ENCODE data around the gene RNF41. TPM values are rescaled to one million over a fixed set of nuclear protein-coding genes. Genes with fewer than 3 reads are reported as not detected.

Gene RNF41
- total RNA-seq, 1 donor, result 75.0 TPM

- no peak overlapping the region for H3K4me3 ChIP-seq (ENCODE audit: low read depth, low read length)
- DNase-seq (ENCODE audit: low read depth), result no peak
- TF ChIP-seq, protein P1, sequence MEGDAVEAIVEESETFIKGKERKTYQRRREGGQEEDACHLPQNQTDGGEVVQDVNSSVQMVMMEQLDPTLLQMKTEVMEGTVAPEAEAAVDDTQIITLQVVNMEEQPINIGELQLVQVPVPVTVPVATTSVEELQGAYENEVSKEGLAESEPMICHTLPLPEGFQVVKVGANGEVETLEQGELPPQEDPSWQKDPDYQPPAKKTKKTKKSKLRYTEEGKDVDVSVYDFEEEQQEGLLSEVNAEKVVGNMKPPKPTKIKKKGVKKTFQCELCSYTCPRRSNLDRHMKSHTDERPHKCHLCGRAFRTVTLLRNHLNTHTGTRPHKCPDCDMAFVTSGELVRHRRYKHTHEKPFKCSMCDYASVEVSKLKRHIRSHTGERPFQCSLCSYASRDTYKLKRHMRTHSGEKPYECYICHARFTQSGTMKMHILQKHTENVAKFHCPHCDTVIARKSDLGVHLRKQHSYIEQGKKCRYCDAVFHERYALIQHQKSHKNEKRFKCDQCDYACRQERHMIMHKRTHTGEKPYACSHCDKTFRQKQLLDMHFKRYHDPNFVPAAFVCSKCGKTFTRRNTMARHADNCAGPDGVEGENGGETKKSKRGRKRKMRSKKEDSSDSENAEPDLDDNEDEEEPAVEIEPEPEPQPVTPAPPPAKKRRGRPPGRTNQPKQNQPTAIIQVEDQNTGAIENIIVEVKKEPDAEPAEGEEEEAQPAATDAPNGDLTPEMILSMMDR (IDR thresholded peaks at IDR 0.05; ENCODE audit: insufficient read depth, low read length), result no peak
Measured at GRCh38 chr12:56234746-56235436, 13.2 kb upstream of the RNF41 start.

DNA sequence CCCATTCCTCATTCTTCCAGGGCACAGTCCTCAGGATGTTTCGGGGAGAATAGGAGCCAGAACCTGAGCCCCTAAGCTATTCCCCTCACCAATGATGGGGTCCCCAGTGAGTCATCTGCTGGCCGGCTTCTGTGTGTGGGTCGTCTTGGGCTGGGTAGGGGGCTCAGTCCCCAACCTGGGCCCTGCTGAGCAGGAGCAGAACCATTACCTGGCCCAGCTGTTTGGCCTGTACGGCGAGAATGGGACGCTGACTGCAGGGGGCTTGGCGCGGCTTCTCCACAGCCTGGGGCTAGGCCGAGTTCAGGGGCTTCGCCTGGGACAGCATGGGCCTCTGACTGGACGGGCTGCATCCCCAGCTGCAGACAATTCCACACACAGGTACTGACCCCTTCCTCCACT lies 9.5 kb upstream of the RNF41 start:
- DNase-seq (ENCODE audit: low read depth), result no peak
- H3K4me3 ChIP-seq (ENCODE audit: low read depth, low read length), result no peak overlapping the region
- TF ChIP-seq, protein P1 (IDR thresholded peaks at IDR 0.05; ENCODE audit: insufficient read depth, low read length), result no peak

DNA sequence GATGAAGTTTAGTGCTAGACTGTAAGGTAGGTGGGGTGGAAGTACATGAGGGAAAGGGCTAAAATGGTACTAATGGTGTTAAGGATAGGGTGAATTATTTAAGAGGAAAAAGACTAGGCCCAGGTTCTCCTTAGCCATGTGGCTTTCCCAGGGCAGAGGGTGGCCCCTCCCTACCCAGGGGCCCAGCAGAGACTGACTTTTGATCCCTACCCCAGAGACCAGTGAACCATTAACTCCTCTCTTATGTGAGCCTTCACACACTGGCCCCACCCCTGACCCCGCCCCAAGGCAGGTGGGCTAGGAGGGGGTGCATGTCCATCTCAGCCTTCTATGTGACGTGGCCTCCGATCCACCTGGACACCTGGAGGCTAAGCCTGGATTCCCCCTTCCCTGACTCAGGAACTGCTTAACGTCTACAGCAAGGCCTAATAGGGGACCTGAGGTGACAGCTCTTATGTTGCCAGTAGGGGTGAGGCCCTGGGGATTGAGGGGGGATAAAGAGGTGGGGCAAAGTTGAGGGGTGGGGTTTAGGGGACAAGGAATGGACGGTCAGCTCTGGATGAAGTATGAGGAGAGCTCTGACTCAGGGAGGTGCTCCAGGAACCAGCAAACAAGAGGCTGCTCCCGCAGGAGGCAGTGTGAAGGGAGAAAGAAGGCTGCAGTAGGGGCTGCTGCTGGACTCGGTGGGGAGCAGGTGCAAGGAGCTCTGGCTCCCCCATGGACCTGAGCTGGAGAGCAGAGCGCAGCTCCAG lies 8.9 kb upstream of the RNF41 start:
- TF ChIP-seq, protein P1 (IDR thresholded peaks at IDR 0.05; ENCODE audit: insufficient read depth, low read length), result no peak
- DNase-seq (ENCODE audit: low read depth), result no peak
- no peak overlapping the region for H3K4me3 ChIP-seq (ENCODE audit: low read depth, low read length)

DNA sequence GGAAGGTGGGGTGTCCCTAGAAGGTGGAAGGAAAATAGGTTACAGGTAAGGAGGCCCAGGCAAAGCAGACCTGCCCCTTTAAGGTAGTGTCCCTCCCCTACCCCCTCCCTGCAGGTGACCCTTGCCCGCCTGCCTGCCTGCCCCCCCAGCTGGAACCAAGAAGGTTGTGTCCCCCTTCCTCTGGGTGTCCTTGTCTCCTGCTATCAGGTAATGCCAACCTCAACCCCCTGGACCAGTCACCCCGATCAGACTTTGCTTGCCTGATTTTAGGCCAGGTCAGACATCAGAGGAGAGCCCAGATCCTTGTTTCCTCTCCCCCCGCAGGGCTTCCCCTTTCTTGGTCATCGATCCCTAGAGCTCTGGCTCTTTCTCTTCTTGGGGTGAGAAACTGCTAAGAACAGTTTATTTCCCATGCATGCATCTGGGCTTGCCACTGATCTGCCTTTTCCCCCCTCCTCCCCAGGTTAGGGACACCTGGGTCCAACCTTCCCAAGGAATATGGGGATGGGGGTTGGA lies 8.3 kb upstream of the RNF41 start, which contains the start of gene SLC39A5:
Gene SLC39A5 (plus strand): TSS at position 136 of the 516 bp plus-strand sequence. CDS start 1,224 bp downstream, outside the sequence.
- TF ChIP-seq, protein P1 (IDR thresholded peaks at IDR 0.05; ENCODE audit: insufficient read depth, low read length), result no peak
- DNase-seq (ENCODE audit: low read depth), result no peak
- H3K4me3 ChIP-seq (ENCODE audit: low read depth, low read length), result no peak within 1 kb of the TSS

- no peak overlapping the region for H3K4me3 ChIP-seq (ENCODE audit: low read depth, low read length)
- TF ChIP-seq, protein P1 (IDR thresholded peaks at IDR 0.05; ENCODE audit: insufficient read depth, low read length), result no peak
- no peak for DNase-seq (ENCODE audit: low read depth)
Measured at GRCh38 chr12:56229082-56229481, 7.4 kb upstream of the RNF41 start.

GRCh38 chr12:56224954-56225353 lies 3.2 kb upstream of the RNF41 start:
- DNase-seq (ENCODE audit: low read depth), result no peak
- TF ChIP-seq, protein P1 (IDR thresholded peaks at IDR 0.05; ENCODE audit: insufficient read depth, low read length), result no peak
- H3K4me3 ChIP-seq (ENCODE audit: low read depth, low read length), result peak overlapping the region; percentile 81

Measured in fibroblast of the aortic adventitia (primary cell).